Cardiac fibroblast (primary cell): ENCODE results near the gene CFAP251.

Source experiments
- DNase-seq, 2 donors: peaks; one replicate each; pipeline versions ENCODE4 v3.0.0 to v3.0.0-alpha.2; 2010; ENCODE audit warnings: low read depth in 2 of 2
- H3K4me3 ChIP-seq, 2 donors: replicated peaks in 1 of 2; 1 replicate in 1 of 2; 2 replicates in 1 of 2; pipeline ENCODE4 v1.5.1; 2011; ENCODE audit warnings: low read depth in 2 of 2, low read length in 2 of 2, mild to moderate bottlenecking in 2 of 2, moderate library complexity in 1 of 2
- TF ChIP-seq, protein P1 (sequence below): IDR thresholded peaks from one replicate; pipeline ENCODE4 v1.5.1; 2011; ENCODE audit warnings: low read depth, mild to moderate bottlenecking, low read length, inconsistent platforms

CFAP251 gene

DNA sequence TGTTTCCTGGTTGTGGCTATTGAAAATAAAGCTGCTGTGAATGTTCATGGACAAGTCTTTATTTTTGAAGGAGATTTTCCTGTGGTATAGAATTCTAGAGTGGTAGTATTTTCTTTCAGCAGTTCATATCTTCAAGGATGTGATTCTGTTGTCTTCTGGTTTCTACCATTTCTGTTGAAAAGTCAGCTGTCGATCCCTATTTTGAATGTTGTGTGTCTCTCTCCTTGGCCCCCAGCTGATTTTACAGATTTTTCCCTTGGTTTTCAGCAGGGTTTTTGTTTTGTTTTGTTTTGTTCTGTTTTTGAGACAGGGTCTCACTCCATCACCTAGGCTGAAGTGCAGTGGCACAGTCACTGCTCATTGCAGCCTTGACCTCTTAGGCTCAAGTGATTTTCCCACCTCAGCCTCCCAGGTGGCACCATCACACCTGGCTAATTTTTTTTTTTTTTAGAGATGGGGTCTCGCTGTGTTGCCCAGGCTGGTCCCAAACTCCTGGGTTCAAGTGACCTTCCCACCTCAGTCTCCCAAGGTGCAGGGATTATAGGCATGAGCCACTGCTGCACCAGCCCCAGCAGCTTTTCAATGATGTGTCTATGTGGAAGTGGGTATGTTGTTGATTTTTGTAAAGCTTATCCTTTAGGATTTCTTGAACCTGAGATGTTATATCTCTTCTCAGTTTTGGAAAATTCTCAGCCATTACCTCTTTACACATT is 28.1 kb downstream of the CFAP251 start:
- DNase-seq, result no peak
- TF ChIP-seq, protein P1, sequence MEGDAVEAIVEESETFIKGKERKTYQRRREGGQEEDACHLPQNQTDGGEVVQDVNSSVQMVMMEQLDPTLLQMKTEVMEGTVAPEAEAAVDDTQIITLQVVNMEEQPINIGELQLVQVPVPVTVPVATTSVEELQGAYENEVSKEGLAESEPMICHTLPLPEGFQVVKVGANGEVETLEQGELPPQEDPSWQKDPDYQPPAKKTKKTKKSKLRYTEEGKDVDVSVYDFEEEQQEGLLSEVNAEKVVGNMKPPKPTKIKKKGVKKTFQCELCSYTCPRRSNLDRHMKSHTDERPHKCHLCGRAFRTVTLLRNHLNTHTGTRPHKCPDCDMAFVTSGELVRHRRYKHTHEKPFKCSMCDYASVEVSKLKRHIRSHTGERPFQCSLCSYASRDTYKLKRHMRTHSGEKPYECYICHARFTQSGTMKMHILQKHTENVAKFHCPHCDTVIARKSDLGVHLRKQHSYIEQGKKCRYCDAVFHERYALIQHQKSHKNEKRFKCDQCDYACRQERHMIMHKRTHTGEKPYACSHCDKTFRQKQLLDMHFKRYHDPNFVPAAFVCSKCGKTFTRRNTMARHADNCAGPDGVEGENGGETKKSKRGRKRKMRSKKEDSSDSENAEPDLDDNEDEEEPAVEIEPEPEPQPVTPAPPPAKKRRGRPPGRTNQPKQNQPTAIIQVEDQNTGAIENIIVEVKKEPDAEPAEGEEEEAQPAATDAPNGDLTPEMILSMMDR, result no peak
- no peak overlapping the region for H3K4me3 ChIP-seq

DNA sequence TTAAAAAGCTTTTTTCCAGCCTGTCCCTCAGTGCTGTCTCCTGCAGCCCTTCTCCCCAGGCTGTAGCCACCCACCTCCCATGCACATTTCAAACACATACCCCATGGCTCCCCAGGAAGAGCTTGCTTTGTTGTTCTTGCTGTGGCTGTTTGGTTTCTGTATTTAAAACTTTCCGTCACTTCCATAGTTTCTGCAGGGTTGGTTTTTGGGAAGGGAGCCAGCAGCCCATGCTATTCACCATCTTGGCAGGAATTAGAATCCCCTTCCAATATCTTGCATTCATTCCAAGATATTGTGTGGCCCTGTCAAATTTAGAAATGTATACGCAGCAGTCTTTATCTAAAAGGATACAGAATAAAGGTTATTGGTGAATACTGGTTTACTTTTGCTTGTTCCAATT is 29.6 kb downstream of the CFAP251 start:
- peak in 1 of 2 donors; percentile 40 for DNase-seq
- H3K4me3 ChIP-seq, result no peak overlapping the region
- TF ChIP-seq, protein P1, result no peak

DNA sequence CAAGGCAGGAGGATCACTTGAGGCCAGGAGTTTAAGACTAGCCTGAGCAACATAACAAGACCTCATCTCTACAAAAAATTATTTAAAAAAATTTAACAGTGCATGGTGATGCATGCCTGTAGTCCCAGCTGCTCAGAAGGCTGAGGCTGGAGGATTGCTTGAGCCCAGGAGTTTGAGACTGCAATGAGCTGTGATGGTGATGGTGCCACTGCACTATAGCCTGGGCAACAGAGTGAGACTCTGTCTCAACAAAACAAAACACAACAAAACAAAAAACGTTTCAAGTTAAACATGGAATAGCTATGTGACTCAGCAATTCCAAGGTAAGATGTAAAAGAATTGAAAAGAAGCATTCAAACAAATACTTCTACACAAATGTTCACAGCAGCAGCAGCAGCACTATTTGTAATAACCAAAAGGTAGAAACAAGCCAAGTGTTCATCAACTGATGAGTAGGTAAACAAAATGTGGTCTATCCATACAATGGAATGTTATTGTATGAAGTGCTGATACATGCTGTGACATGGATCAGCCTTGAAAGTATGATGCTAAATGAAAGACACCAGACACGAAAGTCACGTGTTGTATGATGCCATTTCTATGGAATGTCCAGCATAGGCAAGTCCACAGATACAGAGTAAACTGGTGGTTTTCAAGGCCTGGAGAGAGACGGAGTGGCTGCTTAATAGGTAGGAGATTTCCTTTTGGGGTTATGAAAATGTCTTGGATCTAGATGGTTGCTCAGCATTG is 31.4 kb downstream of the CFAP251 start:
- peak; percentile 85 to 96 for DNase-seq
- TF ChIP-seq, protein P1, result no peak
- H3K4me3 ChIP-seq, result no peak overlapping the region

DNA sequence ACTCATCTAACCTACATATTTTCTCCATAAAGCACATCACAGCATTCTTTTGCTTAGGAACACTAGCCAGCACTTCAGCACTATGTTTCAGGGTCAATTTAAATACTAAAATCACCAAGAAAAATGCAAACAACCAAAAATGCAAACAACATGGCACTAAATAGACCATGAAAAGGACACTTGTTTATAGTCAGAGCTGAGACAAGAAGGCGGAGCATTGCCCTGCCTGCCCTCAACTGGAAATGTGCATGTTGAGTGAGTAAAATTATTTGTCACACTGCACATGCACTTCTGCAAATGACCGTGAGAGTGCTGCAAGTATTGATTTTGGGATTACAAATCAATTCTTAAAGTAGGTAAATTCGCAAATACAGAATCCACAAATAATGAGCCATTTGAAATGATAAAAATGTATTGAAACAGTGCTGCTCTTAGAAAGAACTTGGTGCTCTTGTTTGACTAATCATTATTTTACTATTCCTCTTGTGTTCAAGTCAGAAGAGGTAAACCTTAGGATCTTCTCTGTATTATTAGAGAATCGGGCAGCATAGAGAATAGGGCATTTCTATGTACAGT is 34.8 kb downstream of the CFAP251 start:
- no peak overlapping the region for H3K4me3 ChIP-seq
- TF ChIP-seq, protein P1, result no peak
- no peak for DNase-seq

DNA sequence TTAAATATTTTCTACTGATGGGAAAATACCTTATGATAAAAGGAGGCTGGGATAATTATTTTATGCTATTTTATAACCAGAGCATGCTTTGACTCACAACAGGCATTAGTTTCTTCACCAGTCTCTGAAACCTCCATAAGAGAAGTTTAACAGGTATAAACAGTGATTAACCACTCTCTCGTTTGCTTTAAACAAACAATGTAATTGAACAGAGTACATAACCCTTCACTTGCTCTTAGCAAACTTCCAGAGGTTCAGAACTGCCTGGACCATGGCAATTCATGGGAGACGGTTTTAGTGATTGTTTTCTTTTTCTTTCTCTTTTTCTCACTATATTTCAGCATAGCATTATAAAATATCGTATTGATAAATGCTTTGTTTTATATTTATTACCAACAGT is 35.3 kb downstream of the CFAP251 start:
- TF ChIP-seq, protein P1, result no peak
- no peak for DNase-seq
- H3K4me3 ChIP-seq, result no peak overlapping the region

DNA sequence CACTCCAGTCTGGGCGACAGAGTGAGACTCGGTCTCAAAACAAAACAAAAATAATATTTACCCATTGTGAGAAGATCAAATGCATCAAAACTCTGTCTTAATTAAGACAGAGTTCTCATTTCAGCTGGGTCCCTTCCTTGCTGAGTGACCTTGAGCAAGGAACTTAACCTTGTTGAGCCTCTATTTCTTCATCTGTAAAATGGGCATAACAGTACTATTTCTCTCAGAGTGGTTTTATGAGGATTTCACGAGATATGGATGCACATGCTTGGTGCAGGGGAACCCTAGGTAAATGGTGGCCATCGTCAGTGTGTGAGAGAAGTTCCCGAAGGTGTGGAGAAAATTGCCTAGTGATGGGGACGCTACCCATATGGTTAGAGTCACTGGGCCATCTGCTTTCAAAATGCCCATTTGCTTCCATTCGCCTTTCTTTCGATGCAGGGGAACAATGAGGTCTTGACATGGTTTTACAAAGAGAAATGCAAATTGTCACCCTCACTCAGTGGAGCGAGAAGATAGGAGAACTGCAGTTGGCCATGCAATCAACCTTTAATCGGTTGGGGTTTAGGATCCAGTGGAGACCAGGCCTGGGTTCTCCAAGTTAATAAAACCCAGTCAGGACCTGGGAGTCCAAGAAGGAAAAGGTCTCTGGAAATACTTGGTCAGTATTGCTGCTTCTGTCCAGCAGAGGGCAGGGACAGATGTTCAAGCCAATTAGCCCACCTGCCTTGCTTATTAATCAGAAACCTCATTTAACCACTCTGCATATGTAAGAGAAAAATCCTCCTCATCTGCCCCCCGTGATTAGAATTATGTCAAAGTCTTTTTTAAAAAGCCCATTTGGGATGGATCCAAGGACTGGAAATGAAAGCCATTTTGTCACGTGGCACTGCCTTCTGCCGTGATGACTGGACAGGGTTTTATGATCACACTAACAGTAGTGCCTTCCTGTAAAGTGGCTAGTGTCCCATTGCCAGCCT is 37.2 kb downstream of the CFAP251 start:
- no peak overlapping the region for H3K4me3 ChIP-seq
- TF ChIP-seq, protein P1, result peak; percentile 65
- DNase-seq, result peak; percentile 48 to 56
